Measurements from ENCODE around the gene FIGN.

Gene FIGN

DNA sequence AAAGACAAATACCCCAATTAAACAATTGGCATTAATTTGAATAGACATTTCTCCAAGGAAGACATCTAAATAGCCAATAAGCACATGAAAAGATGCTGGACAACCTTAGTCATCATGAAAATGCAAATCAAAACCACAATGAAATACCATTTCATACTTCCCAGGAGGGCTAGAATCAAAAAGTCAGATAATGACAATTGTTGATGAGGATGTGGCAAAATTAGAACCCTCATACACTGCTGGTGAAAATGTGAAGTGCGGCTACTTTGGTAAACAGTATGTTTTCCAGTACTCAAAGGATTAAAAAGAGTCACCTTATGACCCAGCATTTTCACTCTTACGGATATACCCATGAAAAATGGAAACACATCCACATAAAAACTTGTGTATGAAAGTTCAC is 91.6 kb downstream of the FIGN start:
- no peaks in the 10 kb centered on the region for H3K36me3 ChIP-seq (ENCODE audit: control insufficient read depth, insufficient read depth, low read length)
- no peak for TF ChIP-seq CTCF (IDR thresholded peaks at IDR 0.05; ENCODE audit: insufficient read depth, low read length, poor library complexity, severe bottlenecking)
- no peaks in the 10 kb centered on the region for H3K27me3 ChIP-seq (replicated peaks; ENCODE audit: control insufficient read depth, insufficient read depth, low read length)
- DNase-seq (ENCODE audit: extremely low read depth, insufficient read length), result no peak
- H3K4me3 ChIP-seq (replicated peaks; ENCODE audit: low read depth, low read length), result no peak overlapping the region

- Histone ChIP-seq H3K27me3 (replicated peaks; ENCODE audit: control insufficient read depth, insufficient read depth, low read length) (no peaks in the 10 kb centered on the region), H3K4me3 (replicated peaks; ENCODE audit: low read depth, low read length) (no peak overlapping the region), H3K36me3 (ENCODE audit: control insufficient read depth, insufficient read depth, low read length) (no peaks in the 10 kb centered on the region)
- TF ChIP-seq CTCF (IDR thresholded peaks at IDR 0.05; ENCODE audit: insufficient read depth, low read length, poor library complexity, severe bottlenecking), result no peak
- no peak for DNase-seq (ENCODE audit: extremely low read depth, insufficient read length)
These were observed 93.8 kb downstream of the FIGN start for GRCh38 chr2:163641986-163642385.

DNA sequence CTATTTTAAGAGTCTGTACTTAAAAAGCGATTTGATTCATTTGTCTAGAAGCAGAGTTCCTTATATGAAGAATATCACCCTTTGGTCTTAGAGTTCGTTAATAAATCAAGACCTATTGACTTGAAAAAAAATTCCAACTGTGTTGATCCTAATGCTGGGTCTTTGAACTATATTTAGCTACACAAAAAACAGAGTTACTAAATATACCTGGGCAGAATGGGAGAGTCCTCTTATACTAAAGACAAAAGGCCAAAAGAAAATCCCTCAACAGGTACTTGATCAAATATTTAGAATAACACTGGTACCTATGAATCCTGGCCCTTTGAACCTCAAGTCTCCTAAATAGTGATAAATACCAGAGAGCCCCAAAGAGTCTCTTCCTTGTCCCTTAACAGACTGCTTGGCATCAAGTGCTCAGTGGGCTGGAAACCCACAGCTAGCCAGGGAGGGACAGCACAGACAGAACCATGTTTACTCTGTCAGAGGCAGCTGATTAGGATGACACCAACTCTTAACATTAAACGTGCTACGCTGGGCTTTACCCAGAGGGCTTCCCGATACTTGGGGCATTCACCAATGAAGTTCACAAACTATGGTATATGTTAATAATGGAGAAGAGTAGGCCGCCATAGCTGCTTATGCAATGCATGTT is 95.1 kb downstream of the FIGN start:
- Histone ChIP-seq H3K4me3 (replicated peaks; ENCODE audit: low read depth, low read length) (no peak overlapping the region), H3K36me3 (ENCODE audit: control insufficient read depth, insufficient read depth, low read length) (no peaks in the 10 kb centered on the region), H3K27me3 (replicated peaks; ENCODE audit: control insufficient read depth, insufficient read depth, low read length) (no peaks in the 10 kb centered on the region)
- TF ChIP-seq CTCF (IDR thresholded peaks at IDR 0.05; ENCODE audit: insufficient read depth, low read length, poor library complexity, severe bottlenecking), result no peak
- DNase-seq (ENCODE audit: extremely low read depth, insufficient read length), result no peak

GRCh38 chr2:163637871-163638270 is 97.9 kb downstream of the FIGN start:
- no peak for DNase-seq (ENCODE audit: extremely low read depth, insufficient read length)
- Histone ChIP-seq H3K4me3 (replicated peaks; ENCODE audit: low read depth, low read length) (no peak overlapping the region), H3K27me3 (replicated peaks; ENCODE audit: control insufficient read depth, insufficient read depth, low read length) (no peaks in the 10 kb centered on the region), H3K36me3 (ENCODE audit: control insufficient read depth, insufficient read depth, low read length) (no peaks in the 10 kb centered on the region)
- no peak for TF ChIP-seq CTCF (IDR thresholded peaks at IDR 0.05; ENCODE audit: insufficient read depth, low read length, poor library complexity, severe bottlenecking)

DNA sequence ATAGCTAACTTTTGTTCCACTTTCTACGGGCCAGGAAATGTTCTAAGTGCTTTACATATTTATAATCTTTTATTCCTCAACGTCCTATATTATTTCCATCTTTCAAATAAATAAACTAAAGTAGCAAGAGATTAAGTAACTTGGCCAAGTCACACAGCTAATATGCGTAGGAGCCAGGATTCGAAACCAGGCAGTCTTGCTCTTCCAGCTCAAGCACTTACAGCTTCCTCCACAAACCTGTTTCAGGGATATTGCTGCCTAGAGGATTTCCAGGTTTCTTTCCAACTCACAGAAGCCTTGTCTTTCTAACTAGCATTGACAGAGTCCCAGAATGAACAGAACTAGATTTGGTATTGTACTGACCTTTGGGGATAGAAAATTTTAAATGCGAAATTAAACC is 102.5 kb downstream of the FIGN start:
- no peaks in the 10 kb centered on the region for H3K36me3 ChIP-seq (ENCODE audit: control insufficient read depth, insufficient read depth, low read length)
- no peak for TF ChIP-seq CTCF (IDR thresholded peaks at IDR 0.05; ENCODE audit: insufficient read depth, low read length, poor library complexity, severe bottlenecking)
- no peak overlapping the region for H3K4me3 ChIP-seq (replicated peaks; ENCODE audit: low read depth, low read length)
- no peaks in the 10 kb centered on the region for H3K27me3 ChIP-seq (replicated peaks; ENCODE audit: control insufficient read depth, insufficient read depth, low read length)
- DNase-seq (ENCODE audit: extremely low read depth, insufficient read length), result no peak

GRCh38 chr2:163630836-163631235 is 105.0 kb downstream of the FIGN start:
- no peak for TF ChIP-seq CTCF (IDR thresholded peaks at IDR 0.05; ENCODE audit: insufficient read depth, low read length, poor library complexity, severe bottlenecking)
- Histone ChIP-seq H3K27me3 (replicated peaks; ENCODE audit: control insufficient read depth, insufficient read depth, low read length) (no peaks in the 10 kb centered on the region), H3K4me3 (replicated peaks; ENCODE audit: low read depth, low read length) (no peak overlapping the region), H3K36me3 (ENCODE audit: control insufficient read depth, insufficient read depth, low read length) (no peaks in the 10 kb centered on the region)
- DNase-seq (ENCODE audit: extremely low read depth, insufficient read length), result no peak

All from GM06990 (cell line).